SK-N-MC (cell line): Measurements from ENCODE around the gene SLC39A7.

Source experiments
- EZH2 ChIP-seq: fragments of 200-600 bp; sonication (generic); IDR thresholded peaks from one replicate; pipeline ENCODE4 v1.6.1; 2017; ENCODE audit warnings: antibody characterized with exemption
- FOXP2 ChIP-seq: optimal IDR thresholded peaks from 2 replicates; pipeline ENCODE3; 2011; ENCODE audit warnings: mild to moderate bottlenecking, moderate library complexity; ENCODE audit not compliant: insufficient read depth; ENCODE audit errors: extremely low read length, control extremely low read depth

- TF ChIP-seq EZH2 = no peak
- TF ChIP-seq FOXP2 = no peak
These were observed 40.6 kb upstream of the SLC39A7 start for GRCh38 chr6:33160096-33160495.
